CD4-positive, alpha-beta T cell treated with Interleukin-17A for 1 hour (primary cell): ENCODE data around the gene PPARD.

ENCODE experiments used
- DNase-seq: peaks from one replicate; pipeline ENCODE4 v3.0.0-alpha.2; 2020

Gene PPARD

DNA sequence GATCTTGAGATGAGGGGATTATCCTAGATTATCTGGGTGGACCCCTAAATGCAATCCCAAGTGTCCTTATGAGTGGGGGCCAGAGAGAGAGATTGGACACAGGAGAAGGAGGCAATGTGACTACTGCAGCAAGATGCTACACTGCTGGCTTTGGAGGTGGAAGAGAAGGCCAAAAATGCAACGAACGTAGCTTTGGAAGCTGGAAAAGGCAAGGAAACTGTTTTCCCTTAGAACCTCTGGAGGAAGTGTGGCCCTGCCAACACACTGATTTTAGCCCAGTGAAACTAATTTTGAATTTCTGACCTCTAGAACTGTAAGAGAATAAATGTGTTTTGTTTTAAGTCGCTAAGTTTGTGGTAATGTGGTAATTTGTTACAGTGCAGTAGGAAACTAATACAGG, 15.7 kb downstream of the PPARD start:
- DNase-seq: no peak

- no peak for DNase-seq
Measured at GRCh38 chr6:35359346-35359743, 17.0 kb downstream of the PPARD start.

- DNase-seq: no peak
Measured at GRCh38 chr6:35359744-35360348, 17.5 kb downstream of the PPARD start.

DNA sequence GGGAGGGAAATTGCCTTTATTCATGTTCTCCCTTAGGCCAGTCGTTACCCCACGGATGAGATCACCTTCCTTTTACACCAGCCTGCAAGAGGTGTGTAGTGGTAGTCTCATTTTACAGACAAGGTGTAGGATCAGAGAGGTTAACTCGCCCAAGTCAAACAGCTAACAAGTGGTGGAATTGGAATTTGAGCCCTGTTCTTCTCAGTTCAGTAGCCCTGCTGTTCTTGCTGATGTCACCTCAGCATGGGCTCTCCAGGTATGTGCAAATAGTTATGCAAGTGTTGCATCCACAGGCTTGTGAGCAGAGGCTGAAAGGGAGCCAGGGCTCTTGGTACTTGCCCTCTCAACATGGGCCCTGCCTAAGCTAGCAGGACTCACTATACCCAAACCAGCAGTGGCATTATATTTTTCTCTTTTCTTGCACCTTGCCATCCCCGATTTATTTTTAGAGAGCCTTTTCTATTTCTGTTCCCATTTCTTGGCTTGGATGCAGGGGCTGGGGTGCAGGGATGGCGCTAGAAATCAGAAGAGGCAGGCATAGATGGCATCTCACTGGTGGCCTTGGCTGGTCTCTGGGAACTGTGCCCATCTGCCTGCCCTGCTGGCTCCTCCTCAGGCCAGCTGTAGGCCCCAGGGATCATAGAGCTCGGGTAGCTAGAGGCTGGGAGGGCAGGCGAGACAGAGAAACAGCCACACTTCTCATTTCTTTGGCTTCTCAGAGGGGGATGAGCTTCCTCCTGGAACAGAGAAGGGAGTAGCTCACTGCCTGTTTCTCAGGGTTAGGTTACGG, 18.2 kb downstream of the PPARD start:
- DNase-seq: no peak

GRCh38 chr6:35362200-35362599, 19.8 kb downstream of the PPARD start:
- DNase-seq: no peak

- DNase-seq: no peak
Measured at GRCh38 chr6:35363293-35363750, 21.0 kb downstream of the PPARD start.

DNA sequence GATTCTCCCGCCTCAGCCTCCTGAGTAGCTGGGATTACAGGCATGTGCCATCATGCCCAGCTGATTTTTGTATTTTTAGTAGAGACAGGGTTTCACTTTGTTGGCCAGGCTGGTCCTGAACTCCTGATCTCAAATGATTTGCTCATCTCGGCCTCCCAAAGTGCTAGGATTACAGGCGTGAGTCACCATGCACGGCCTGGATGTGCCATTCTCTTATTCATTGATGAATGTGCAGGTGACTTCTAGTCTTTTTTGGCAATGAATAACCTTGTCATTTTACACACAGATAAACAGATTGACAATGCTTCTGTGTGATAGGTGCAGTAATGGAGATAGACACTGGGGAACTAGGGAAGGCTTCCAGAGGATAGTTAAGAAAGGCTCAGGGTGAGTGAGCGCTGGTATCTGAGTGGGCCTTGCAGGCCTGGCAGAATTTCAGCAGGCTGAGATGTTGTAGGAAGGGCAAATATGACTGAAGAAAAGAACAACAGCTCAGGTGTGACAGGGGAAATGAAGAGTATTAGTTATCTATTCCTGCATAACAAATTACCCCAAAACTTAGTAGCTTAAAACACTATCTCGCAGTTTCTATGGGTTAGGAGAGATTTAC, 23.3 kb downstream of the PPARD start:
- DNase-seq: no peak

DNA sequence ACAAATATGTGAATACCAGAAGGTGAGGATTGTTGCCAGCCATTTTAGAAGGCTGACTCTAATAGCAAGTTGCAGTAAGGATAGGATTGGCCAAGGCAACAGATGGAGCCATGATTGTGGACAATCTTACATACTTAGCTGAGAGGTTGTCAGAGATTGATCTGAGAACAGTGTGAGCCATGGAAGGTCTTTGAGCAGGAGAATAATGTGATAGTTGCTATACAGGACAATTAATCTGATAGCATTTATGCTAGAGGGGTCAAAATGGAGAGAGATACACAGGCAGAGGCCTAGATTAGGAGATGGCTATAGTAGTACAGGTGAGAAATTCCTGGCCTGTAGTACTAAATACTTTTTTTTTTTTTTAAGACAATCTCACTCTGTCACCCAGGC, 23.8 kb downstream of the PPARD start:
- no peak for DNase-seq

- DNase-seq: no peak
Measured at GRCh38 chr6:35367646-35368037, 25.3 kb downstream of the PPARD start.

- peak; percentile 29 for DNase-seq
Measured at GRCh38 chr6:35368038-35368887, 25.9 kb downstream of the PPARD start.

- DNase-seq: peak; percentile 46
Measured at GRCh38 chr6:35370124-35370741, 27.9 kb downstream of the PPARD start.

GRCh38 chr6:35370785-35371493, 28.6 kb downstream of the PPARD start:
- no peak for DNase-seq

DNA sequence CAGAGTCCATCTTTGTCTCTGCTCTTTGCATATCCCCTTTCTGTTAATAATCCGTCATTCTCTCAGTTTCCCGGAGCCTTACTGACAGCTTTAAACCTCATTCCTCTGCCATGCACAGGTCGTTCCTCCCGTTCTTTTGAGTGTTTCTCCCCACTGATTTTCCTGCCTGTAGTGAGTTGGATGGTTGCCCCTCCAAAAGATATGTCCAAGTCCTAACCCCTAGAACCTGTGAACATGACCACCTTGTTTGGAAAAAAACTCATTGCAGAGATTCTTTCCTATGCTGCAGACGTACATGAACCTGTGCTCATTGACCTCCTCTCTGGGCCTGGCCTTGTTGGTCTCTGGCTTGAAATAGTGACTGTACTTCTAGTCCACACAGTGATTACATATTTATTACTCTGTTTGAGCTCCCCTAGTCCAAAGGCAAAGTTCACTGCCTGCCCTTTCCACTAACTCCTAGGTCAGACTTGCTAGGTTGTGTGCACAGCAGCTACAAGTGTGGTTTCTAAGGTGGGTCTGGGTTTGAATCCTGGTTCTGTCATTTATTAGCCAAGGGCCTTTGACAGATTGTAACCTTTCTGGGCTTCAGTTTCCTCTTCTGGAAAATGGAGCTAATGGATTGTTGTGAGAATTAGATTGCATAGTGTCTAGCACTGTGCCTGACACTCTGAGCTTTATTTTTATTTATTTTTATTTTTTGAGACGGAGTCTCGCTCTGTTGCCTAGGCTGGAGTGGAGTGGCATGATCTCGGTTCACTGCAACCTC, 29.3 kb downstream of the PPARD start:
- DNase-seq: no peak

DNA sequence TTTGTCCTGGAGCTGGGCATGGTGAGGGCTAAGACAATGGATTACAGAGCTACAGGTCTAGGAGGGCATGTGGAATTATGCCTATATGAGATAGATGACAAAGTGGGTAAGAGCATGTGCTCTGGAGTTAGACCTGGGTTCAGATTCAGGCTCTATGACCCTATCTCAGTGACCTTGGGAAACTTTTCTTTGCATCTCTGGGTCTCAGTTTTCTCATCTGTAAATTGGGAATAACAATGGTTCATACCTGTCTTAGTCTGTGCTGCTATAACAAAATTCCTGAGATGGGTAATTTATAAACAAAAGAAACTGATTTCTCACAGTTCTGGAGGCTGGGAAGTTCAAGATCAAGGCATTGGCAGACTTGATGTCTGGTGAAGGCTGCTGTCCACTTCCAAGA, 30.3 kb downstream of the PPARD start:
- no peak for DNase-seq

DNA sequence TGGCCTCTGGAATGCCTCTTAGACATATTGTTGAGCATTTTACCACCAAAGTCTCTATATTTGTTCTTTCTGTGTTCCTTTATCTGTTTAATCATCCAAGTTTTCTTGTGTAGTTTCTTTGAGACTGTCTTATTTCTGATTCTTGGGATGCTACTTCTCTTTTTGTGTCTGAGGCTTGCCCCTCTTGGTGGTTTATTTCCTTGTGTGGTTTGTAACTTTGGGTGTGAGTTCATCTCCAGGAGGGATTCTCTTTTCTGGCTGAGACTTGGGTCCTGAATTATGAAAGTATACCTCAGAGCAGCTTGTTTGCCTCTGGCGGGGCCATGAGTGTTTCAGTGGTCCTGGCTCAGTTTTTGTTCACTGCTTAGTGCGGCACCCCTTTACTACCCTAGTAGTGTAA, 33.9 kb downstream of the PPARD start:
- DNase-seq: no peak

DNA sequence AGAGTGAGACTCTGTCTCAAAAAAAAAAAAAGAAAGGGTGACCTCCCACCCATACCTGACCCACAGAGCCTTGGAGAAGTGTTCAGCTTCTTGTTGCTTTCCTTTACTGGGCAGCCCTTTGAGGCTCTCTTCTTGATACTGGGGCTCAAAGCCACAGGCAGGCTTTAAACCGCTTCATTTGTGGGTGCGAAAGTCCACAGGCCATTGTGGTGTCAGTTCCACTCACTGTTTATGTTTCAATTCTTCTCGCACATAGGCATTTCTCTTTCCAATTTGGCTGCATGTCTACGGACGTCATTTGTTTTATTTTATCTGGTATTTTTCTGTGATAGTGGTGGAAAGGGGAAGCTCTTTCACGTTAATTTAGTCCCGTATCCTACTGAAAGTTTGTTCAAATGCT, 34.6 kb downstream of the PPARD start:
- DNase-seq: no peak

GRCh38 chr6:35378261-35378660, 35.9 kb downstream of the PPARD start:
- DNase-seq: no peak

- no peak for DNase-seq
Measured at GRCh38 chr6:35381132-35381531, 38.8 kb downstream of the PPARD start.

DNA sequence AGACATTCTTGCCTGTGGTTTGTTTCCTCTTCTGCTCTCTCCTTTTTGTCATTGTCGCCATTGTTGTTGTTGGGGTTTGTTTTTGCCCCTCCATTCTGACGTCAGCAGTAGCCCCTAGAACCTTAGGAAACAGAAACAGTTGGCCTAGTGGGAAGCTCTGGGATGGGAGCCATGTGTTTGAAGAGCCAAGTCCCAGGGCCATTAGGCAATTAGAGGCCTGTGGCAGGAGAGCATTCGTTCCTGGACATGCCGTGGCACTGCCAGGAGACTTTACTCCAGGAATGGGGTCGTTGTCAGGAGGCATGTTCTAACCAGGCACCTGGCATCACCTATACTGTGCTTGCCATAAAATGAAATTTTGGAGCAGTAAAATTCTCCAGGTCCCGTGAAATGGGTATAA, 39.7 kb downstream of the PPARD start:
- DNase-seq: no peak

DNA sequence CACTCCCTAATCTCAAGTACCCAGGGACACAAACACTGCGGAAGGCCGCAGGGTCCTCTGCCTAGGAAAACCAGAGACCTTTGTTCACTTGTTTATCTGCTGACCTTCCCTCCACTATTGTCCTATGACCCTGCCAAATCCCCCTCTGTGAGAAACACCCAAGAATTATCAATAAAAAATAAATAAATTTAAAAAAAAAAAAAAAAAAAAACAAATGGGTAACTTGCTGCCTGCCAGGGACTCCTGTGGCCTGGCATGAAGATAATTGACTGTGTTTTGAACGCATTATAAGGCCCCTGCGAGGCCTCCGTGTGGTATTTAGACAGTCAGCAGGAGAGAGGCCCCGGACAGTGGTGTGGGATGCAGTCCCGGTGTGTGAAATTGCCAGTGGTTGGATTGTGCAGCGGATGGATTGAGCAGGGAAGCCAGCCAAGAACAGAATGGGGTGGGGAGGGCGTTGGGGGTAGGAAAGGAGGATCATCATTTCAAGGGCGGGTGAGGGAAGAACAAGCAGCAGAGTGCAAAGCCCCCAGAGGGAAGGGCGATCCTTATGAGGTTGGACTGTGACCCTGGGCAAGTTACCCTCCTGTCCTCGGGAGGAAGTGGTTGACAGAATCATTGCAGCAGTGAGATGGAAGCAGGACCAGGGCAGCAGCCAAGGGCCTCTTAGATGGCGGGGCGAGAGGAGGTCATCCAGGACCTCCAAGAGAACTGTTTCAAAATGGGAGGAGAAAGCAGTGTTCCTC, 43.3 kb downstream of the PPARD start:
- no peak for DNase-seq

- DNase-seq: no peak
Measured at GRCh38 chr6:35386989-35387388, 44.6 kb downstream of the PPARD start.
